Keratinocyte (primary cell): ENCODE measurements around the gene RPRD1B.

Source experiments
- EZH2 ChIP-seq: IDR thresholded peaks from one replicate; pipeline ENCODE4 v1.6.1; 2012; ENCODE audit warnings: inconsistent platforms, mild to moderate bottlenecking, low read length, moderate library complexity
- TF ChIP-seq, protein P1 (sequence below), 3 experiments: IDR thresholded peaks in 1 of 3; conservative IDR thresholded peaks in 1 of 3; optimal IDR thresholded peaks in 1 of 3; 2 replicates in 2 of 3; 3 replicates in 1 of 3; pipeline versions ENCODE3 to v1.5.1; 2011; ENCODE audit warnings: low read length in 3 of 3, mild to moderate bottlenecking in 3 of 3, moderate library complexity in 2 of 3, control low read depth in 1 of 3, inconsistent platforms in 1 of 3; ENCODE audit not compliant: insufficient read depth in 2 of 3; ENCODE audit errors: extremely low read depth in 1 of 3

DNA sequence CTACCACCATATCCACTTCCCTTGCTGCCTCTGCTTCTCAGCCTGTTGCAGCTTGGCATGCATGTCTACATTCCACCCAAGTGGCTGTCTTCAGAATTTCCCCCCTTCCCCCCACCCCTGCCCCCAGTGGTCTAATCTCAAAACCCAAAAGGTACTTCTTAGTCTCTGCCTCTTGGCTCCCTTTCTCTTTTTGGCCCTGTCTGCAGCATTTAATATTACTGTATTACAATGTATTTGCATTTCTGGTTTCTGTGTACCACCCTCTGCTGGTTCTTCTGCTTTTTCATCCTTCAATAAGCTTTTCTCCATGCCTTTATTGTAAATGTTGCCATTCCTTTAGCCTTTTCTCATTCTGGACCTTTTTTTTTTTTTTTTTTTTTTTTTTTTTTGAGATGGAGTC lies 43.0 kb downstream of the RPRD1B start:
- TF ChIP-seq, protein P1, sequence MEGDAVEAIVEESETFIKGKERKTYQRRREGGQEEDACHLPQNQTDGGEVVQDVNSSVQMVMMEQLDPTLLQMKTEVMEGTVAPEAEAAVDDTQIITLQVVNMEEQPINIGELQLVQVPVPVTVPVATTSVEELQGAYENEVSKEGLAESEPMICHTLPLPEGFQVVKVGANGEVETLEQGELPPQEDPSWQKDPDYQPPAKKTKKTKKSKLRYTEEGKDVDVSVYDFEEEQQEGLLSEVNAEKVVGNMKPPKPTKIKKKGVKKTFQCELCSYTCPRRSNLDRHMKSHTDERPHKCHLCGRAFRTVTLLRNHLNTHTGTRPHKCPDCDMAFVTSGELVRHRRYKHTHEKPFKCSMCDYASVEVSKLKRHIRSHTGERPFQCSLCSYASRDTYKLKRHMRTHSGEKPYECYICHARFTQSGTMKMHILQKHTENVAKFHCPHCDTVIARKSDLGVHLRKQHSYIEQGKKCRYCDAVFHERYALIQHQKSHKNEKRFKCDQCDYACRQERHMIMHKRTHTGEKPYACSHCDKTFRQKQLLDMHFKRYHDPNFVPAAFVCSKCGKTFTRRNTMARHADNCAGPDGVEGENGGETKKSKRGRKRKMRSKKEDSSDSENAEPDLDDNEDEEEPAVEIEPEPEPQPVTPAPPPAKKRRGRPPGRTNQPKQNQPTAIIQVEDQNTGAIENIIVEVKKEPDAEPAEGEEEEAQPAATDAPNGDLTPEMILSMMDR (optimal IDR thresholded peaks at IDR 0.05 in 1 of 3, IDR thresholded peaks at IDR 0.05 in 1 of 3, conservative IDR thresholded peaks at IDR 0.05 in 1 of 3; ENCODE audit: extremely low read depth in 1 of 3, insufficient read depth in 2 of 3, low read length in 3 of 3), result no peak
- no peak for TF ChIP-seq EZH2
